Gastrocnemius medialis (tissue), 4 donors: ENCODE measurements around the gene PTPRB.

Experiments
- CTCF ChIP-seq, 5 experiments: fragments of 450-650 bp in 3 of 5; fragments of 200-600 bp in 2 of 5; sonication (generic) in 2 of 5; IDR thresholded peaks in 4 of 5; conservative IDR thresholded peaks in 1 of 5; 1 replicate in 4 of 5; 2 replicates in 1 of 5; pipeline ENCODE4 v1.5.1; 2016 to 2019; ENCODE audit warnings: antibody characterized with exemption in 5 of 5, mild to moderate bottlenecking in 3 of 5, moderate library complexity in 3 of 5
- POLR2A ChIP-seq, 2 donors: fragments of 450-650 bp; IDR thresholded peaks; one replicate each; pipeline ENCODE4 v1.6.1; 2017; ENCODE audit warnings: antibody characterized with exemption in 2 of 2, mild to moderate bottlenecking in 2 of 2, moderate library complexity in 2 of 2

- TF ChIP-seq CTCF (IDR thresholded peaks at IDR 0.05 in 4 of 5, conservative IDR thresholded peaks at IDR 0.05 in 1 of 5) (no peak), POLR2A (IDR thresholded peaks at IDR 0.05) (no peak)
These were observed 100.6 kb downstream of the PTPRB start for GRCh38 chr12:70536650-70537049.
